ENCODE data around the gene LCMT2.

LCMT2 gene, protein sequence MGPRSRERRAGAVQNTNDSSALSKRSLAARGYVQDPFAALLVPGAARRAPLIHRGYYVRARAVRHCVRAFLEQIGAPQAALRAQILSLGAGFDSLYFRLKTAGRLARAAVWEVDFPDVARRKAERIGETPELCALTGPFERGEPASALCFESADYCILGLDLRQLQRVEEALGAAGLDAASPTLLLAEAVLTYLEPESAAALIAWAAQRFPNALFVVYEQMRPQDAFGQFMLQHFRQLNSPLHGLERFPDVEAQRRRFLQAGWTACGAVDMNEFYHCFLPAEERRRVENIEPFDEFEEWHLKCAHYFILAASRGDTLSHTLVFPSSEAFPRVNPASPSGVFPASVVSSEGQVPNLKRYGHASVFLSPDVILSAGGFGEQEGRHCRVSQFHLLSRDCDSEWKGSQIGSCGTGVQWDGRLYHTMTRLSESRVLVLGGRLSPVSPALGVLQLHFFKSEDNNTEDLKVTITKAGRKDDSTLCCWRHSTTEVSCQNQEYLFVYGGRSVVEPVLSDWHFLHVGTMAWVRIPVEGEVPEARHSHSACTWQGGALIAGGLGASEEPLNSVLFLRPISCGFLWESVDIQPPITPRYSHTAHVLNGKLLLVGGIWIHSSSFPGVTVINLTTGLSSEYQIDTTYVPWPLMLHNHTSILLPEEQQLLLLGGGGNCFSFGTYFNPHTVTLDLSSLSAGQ

GRCh38 chr15:43329960-43330779 lies at the start of gene LCMT2:
Gene LCMT2 (minus strand): TSS chr15:43330573. CDS start chr15:43330489, 84 bp downstream.
- DNase-seq (ENCODE audit: low spot score): peak; percentile 96

DNA sequence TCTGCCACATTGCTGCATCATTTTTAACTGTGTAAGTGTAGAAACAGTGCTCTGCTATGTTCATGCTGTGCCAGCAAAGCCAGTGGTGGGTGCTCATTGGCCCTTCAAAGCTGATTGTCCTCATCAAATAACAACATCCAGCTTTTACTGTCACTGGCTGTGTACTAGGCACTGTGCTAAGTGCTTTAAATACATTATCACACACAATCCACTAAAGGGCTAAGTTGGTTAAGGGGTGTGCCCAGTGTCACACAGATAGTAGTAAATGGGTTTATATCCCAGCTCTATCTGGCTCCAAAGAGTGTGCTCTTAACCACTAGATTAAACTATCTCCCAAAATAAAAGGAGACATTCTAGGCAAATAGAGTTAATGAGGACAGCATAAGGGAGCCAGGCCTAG lies 48.2 kb upstream of the LCMT2 start:
- no peak for DNase-seq (ENCODE audit: low spot score)

DNA sequence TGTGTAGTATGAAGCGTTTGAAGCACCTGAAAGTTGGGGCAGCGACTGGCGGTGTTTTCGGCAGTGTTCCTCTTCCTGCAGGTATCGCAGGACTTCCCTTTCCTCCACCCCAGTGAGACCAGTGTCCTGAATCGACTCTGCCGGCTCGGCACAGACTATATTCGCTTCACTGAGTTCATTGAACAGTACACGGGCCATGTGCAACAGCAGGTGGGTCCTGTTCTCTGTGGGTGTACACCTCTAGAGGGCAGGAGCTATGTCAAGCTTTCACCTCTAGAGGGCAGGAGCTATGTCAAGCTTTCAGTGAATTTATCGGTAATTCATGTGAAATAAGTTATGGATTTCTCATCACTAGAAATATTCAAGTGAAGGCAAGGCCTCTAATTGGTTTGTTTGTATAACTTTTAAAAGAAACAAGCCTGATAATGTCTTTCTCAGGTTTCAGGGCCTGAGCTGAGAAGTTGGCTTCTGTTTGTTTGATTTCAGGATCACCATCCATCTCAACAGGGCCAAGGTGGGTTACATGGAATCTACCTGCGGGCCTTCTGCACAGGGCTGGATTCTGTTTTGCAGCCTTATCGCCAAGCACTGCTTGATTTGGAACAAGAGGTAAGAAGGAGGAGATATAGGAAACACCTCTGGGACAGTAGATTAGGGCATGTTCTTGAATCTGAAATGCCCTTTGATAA lies 45.8 kb upstream of the LCMT2 start:
- DNase-seq (ENCODE audit: low spot score): peak; percentile 36

DNA sequence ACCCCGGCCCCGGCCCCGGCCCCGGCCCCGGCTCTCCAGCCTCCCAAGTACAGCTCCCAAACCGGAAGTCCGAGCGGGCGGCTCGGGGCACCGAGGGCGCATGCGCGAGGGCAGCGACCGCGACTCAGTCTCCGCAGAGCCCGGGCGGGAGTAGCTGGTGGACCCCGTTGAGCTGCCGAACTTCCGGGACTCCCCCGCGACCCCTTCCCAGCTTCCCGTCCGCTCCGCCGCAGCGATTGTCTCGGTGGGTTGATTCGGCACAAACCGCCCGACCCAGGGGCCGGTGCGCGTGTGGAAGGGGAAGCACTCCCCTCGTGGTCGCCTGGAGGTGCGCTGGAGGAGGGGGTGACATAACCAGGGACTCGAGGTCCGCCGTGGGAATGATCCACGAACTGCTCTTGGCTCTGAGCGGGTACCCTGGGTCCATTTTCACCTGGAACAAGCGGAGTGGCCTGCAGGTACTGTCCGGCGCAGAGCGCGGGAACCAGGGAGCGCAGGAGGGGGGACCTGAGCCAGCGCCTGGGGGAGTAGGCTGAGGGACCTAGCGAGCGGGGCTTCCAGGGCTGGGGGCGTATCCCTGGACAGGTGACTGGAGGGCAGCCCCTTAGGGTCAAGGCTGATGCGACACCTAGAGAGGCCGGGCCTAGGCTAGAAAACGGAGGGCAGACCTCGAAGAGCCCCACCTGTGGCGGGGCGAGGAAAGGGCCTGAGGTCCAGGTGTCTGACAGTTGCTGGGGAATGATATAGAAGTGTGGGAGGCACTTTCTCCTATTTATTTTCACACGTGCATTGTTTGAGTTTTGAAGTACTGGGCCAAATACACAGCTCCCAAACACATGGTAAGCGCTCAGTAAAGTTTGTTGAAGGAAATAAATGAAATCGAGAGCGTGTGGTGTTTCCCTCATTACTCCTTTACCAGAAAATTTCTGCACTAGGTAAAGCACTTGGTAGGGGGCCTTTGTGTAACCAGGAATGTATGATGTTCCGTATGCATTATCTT lies 40.9 kb upstream of the LCMT2 start, which contains the start of the genes TUBGCP4 and ZSCAN29:
Gene TUBGCP4, plus strand, starts transcription at position 127 of the 1,000 bp plus-strand sequence. Its CDS starts 254 bp downstream, at position 381.
Gene ZSCAN29, minus strand, starts transcription at position 69 of the 1,000 bp plus-strand sequence. CDS start 1,130 bp downstream, outside the sequence.
- DNase-seq (ENCODE audit: low spot score): peak; percentile 80

DNA sequence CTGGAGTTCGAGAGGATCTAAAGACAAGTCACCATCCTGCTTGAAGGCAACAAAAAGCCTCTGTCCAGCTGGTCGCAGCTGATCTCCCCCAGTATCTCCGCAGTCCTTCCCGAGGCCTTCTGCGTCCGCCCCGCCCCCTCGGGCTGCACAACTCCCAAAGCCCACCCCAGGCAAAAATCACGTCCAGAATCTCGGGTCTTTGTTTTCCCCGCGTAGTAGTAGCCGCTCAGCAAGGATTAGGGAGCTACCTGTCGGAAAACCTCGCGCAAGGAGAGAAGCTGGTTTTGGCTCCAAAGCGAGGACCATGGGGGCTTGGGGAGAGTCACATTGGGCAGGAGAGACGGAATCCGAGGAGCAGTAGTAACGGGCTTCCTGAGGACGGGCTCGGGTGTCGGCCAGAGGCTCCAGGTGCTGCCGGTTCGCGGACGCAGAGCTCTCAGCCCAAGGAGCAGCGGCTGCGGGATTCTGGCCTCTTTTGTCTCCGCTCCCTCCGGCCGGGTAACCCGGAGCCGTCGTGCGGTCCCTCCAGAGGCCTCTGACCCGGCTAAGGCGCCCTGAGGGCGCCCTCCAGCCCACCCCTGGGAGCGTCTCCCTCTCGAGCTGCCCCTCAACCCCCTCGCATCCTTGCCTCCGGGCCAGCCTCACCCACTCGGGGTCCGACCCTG lies 40.1 kb upstream of the LCMT2 start:
- DNase-seq (ENCODE audit: low spot score): no peak

- no peak for DNase-seq (ENCODE audit: low spot score)
Measured at GRCh38 chr15:43361313-43361903, 31.0 kb upstream of the LCMT2 start.

DNA sequence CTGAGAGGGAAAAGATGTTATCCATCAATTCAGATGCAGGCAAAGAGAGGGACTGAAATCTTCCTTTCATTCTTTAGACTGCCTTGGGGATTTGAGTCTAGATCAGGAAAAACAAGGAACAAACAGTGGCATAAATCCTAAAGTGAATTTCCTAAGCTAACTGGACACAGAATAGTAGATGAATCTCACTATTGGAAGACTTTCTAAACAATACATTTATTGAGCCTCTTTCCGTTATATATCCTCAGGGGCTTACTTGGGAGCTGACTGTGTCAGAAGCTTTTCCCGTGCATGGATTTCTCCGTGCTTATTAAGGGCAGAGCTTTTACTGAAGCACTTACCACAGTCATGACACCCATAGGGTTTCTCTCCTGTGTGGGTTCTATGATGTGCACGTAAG lies 30.4 kb upstream of the LCMT2 start:
- no peak for DNase-seq (ENCODE audit: low spot score)

DNA sequence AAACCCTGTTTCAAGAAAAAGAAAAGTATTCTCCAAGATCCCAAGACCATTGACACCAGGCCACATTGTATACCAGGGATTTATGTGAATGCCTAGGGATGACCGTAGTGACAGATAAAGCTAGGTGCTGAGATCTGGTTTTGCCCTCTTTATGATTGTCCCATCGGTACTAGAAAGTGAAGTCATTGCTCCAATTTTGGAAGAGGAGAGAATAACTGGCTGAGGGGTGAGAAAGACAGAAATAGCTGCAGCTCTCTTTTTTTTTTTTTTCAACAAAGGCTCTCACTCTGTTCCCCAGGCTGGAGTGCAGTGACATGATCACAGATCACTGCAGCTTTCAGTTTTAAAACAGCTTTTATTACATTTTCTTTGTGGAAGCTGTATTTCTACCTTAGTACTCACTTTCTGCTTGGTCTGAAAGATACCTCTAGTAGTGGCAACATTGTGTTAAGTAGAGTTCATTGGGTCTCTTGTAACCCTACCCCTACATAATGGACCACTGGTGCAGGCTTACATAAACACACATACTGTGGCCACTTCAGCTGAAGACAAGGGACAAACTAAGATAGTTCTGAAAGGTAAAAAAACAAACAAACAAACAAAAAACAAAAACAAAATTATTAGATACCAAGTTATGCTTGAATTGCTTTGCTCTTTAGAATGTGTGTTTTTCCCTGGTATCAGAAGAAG lies 22.5 kb upstream of the LCMT2 start:
- DNase-seq (ENCODE audit: low spot score): no peak

- no peak for DNase-seq (ENCODE audit: low spot score)
Measured at GRCh38 chr15:43347114-43347513, 16.7 kb upstream of the LCMT2 start.

DNA sequence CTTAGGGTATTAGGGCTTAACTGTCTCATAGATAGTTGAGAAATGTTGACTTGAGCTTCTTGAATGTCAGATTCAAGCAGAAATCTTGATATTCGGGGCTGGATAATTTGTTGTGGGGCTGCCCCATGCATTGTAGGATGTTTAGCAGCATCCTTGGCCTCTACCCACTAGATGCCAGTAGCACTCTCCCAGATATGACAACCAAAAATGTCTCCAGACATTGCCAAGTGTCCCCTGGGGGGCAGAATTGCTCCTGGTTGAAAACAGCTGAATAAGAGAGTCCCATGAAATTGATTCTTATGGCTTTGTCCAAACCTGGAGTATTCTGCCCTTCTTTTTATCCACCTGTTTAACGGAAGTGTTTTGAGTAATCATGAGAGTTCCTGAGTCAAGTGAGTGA lies 15.9 kb upstream of the LCMT2 start:
- peak; percentile 37 for DNase-seq (ENCODE audit: low spot score)

DNA sequence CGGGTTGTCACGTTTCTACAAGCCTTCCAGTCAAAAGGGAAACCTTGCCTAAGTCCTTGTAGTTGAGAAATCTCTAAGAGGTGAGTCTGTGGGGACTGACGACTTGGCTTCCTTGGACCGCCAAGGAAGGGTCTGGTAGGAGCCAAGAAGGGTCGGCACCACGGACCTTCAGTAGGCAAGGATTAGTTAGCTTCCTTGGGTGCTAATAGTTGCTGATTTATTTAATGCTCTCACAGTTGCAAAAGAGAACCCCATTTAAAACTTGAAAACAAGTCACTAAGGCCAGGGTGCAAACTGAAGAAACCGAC lies 361 bp upstream of the LCMT2 start:
- no peak for DNase-seq (ENCODE audit: low spot score)

- DNase-seq (ENCODE audit: low spot score): peak; percentile 48
Measured at GRCh38 chr15:43329217-43329959, 985 bp downstream of the LCMT2 start.

DNA sequence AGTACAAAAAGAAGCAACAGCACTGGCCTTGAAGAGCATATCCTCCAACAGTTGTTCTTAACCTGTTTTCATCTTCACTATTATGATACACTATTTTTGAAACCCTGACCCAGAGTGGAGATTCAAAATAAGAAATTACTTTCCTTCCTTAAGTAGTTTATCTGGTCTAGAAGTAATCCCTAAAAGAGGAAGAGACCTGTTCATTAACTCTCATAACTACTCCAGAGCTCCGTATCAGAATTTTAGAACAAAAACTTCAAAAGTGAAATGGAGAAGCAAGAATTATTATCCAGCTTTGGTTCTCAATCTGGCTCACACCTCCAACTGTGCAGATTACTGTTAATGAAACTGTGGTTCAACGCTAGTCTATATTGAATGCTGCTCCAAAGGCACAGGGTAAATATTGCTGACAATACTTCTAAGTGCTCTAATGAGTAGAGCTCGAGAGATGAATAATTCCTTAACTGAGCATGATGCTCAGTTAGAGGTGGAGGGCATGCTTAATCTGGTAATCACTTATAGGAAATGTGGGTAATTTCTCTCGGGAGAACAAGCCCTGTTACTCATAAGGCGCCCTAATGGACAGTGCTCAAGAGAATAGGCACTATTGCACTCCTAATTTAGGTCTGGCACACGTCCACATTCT lies 5.2 kb downstream of the LCMT2 start:
- no peak for DNase-seq (ENCODE audit: low spot score)

DNA sequence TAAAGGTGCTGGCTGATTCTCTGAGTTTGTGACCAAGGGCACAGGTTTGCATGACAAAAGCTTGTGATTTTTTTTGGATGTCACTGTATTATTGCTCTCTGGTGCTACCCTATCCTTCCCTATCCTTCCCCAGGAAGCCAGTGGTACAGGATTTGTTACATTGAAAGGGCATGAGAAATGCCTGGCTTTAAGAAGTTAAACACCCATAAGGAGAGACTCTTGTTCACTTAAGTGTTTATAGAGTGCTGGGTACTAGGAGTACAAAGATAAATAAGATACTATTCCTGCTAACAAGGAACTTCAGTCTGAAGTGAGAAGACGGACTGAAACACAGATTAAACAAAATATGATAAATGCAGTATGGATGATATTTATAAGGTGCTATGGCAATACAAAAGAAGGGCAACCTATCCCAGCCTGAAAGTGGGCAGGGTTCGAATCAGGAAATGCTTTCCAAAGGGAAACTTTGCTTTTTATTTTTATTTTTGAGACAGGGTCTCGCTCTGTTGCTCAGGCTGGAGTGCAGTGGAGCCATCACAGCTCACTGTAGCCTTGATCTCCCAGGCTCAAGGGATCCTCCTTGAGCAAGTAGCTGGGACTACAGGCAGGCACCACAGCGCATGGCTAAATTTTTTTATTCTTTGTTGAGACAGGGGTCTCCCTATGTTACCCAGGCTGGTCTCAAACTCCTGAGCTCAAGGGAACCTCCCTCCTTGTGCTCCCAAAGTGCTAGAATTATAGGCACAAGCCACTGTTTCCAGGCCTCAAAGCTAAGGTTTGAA lies 11.2 kb downstream of the LCMT2 start:
- no peak for DNase-seq (ENCODE audit: low spot score)

- DNase-seq (ENCODE audit: low spot score): no peak
Measured at GRCh38 chr15:43317566-43318184, 12.7 kb downstream of the LCMT2 start.

GRCh38 chr15:43316971-43317346 lies 13.4 kb downstream of the LCMT2 start:
- no peak for DNase-seq (ENCODE audit: low spot score)

All from cerebellar cortex (tissue), 1 donor.